ENCODE results near the gene SMG7. TPM values are rescaled to one million over a fixed set of nuclear protein-coding genes. Genes with fewer than 3 reads are reported as not detected.

Gene SMG7
- total and polyA plus RNA-seq, 10 of the 15 experiments (the other 5 are each of a cell fraction or from before 2014, with no cell fraction given), result 9.5 to 65.4 (median 42.7) TPM

- Histone ChIP-seq H3K36me3 (ENCODE audit: control insufficient read depth in 2 of 2, insufficient read depth in 2 of 2, low read length in 1 of 2) (peaks cover 0 to 5% of the 10 kb centered on the region in 2 experiments; a peak in 2 of 4 replicates), H3K4me2 (ENCODE audit: control insufficient read depth, insufficient read depth) (no peak overlapping the region), H3K27ac (ENCODE audit: control insufficient read depth, insufficient read depth) (no peak overlapping the region), H3K79me2 (ENCODE audit: control insufficient read depth, insufficient read depth, low read length) (peaks cover 12% of the 10 kb centered on the region), H3K4me3 (no peak overlapping the region), H3K9ac (ENCODE audit: control insufficient read depth, insufficient read depth, low read length) (no peak overlapping the region), H2AFZ (ENCODE audit: control insufficient read depth, low read depth, low read length) (no peak overlapping the region), H3K9me3 (replicated peaks; ENCODE audit: control insufficient read depth, insufficient read depth, low read length) (no peaks in the 10 kb centered on the region), H3K4me1 (ENCODE audit: control insufficient read depth, insufficient read depth, low read length) (peaks cover 14% of the 10 kb centered on the region), H4K20me1 (ENCODE audit: control insufficient read depth, insufficient read depth) (no peaks in the 10 kb centered on the region), H3K27me3 (replicated peaks in 1 of 2; ENCODE audit: control insufficient read depth in 2 of 2, insufficient read depth in 2 of 2, low read length in 1 of 2) (no peaks in the 10 kb centered on the region)
- peak in 1 of 2 experiments; percentile 44; a peak in 1 of 4 replicates for TF ChIP-seq CEBPB (IDR thresholded peaks at IDR 0.05; ENCODE audit: borderline replicate concordance in 1 of 2, low read depth in 2 of 2, low read length in 2 of 2)
- TF ChIP-seq MXI1 (IDR thresholded peaks at IDR 0.05; ENCODE audit: low read depth, low read length), result no peak
- FAIRE-seq (no peak), DNase-seq (ENCODE audit: low read depth, low spot score) (no peak), ATAC-seq (no peak)
- in situ Hi-C loops (cut with MboI), result no loop called here
- CTCF ChIA-PET, result no interaction called here
- intact Hi-C loops (cut with micrococcal nuclease; ENCODE audit: unreplicated experiment), result no loop called here
- BruUV-seq (replicated peaks), result no TSS peak
- POLR2A ChIA-PET, result no interaction called here
- RAD21 ChIA-PET (ENCODE audit: unreplicated experiment), result no interaction called here
- SMC1A ChIA-PET (ENCODE audit: uncharacterized antibody, unreplicated experiment), result interaction anchor here (11.7 kb wide), 1 partner anchor 22 kb away, joined by 363 read pairs; no protein-coding TSS in a partner anchor
- 58% methylated on average over 5 of the region's 5 CpGs for WGBS (ENCODE audit: insufficient coverage, insufficient replicate concordance, low lambda C conversion rate, missing lambda C conversion rate)
Observed at GRCh38 chr1:183584147-183584546, 111.8 kb downstream of the SMG7 start.

GRCh38 chr1:183585038-183585437, 112.7 kb downstream of the SMG7 start:
- CTCF ChIA-PET, result no interaction called here
- H2AFZ ChIP-seq (ENCODE audit: control insufficient read depth, low read depth, low read length), result no peak overlapping the region
- BruUV-seq (replicated peaks), result no TSS peak
- peaks cover 15% of the 10 kb centered on the region for H3K79me2 ChIP-seq (ENCODE audit: control insufficient read depth, insufficient read depth, low read length)
- DNase-seq (ENCODE audit: low read depth, low spot score) (no peak), FAIRE-seq (no peak), ATAC-seq (peak; percentile 28)
- H3K4me3 ChIP-seq, result no peak overlapping the region
- TF ChIP-seq NKRF (conservative IDR thresholded peaks at IDR 0.05) (no peak), KDM1A (IDR thresholded peaks at IDR 0.05; ENCODE audit: borderline replicate concordance) (no peak), SREBF2 (IDR thresholded peaks at IDR 0.05; ENCODE audit: low read length) (no peak), BMI1 (IDR thresholded peaks at IDR 0.05; ENCODE audit: borderline replicate concordance) (peak; percentile 90), HDGF (IDR thresholded peaks at IDR 0.05) (0 out of 2 replicates have a peak, but pooled peaks have one; percentile 23)
- H3K27ac ChIP-seq (ENCODE audit: control insufficient read depth, insufficient read depth), result no peak overlapping the region
- H3K36me3 ChIP-seq (ENCODE audit: control insufficient read depth in 2 of 2, insufficient read depth in 2 of 2, low read length in 1 of 2), result peaks cover 0 to 5% of the 10 kb centered on the region in 2 experiments; a peak in 2 of 4 replicates
- no peaks in the 10 kb centered on the region for H3K27me3 ChIP-seq (replicated peaks in 1 of 2; ENCODE audit: control insufficient read depth in 2 of 2, insufficient read depth in 2 of 2, low read length in 1 of 2)
- H4K20me1 ChIP-seq (ENCODE audit: control insufficient read depth, insufficient read depth), result no peaks in the 10 kb centered on the region
- H3K4me2 ChIP-seq (ENCODE audit: control insufficient read depth, insufficient read depth), result peak overlapping the region; percentile 30; the same call in 1 of the 2 replicates
- WGBS (ENCODE audit: insufficient coverage, insufficient replicate concordance, low lambda C conversion rate, missing lambda C conversion rate), result 62% methylated on average over 6 of the region's 6 CpGs
- intact Hi-C loops (cut with micrococcal nuclease; ENCODE audit: unreplicated experiment) (no loop called here), in situ Hi-C loops (cut with MboI) (no loop called here)
- H3K4me1 ChIP-seq (ENCODE audit: control insufficient read depth, insufficient read depth, low read length), result peaks cover 16% of the 10 kb centered on the region
- POLR2A ChIA-PET, result interaction anchor here (0.6 to 1.1 kb wide), 2 partner anchors 14 to 17 kb away, joined by 5 to 7 read pairs; no protein-coding TSS in a partner anchor
- RAD21 ChIA-PET (ENCODE audit: unreplicated experiment), result no interaction called here
- no peak overlapping the region for H3K9ac ChIP-seq (ENCODE audit: control insufficient read depth, insufficient read depth, low read length)
- H3K9me3 ChIP-seq (replicated peaks; ENCODE audit: control insufficient read depth, insufficient read depth, low read length), result no peaks in the 10 kb centered on the region
- SMC1A ChIA-PET (ENCODE audit: uncharacterized antibody, unreplicated experiment), result interaction anchor here (0.9 to 11.7 kb wide), 3 partner anchors 13 to 21 kb away, joined by 3 to 363 read pairs (median 3); no protein-coding TSS in a partner anchor

Data from GM12878 (cell line).